ENCODE results near the gene GOLGA6L9.
"Not testable (repeated sequence)": the region's sequence is repeated elsewhere in the genome, so short reads cannot be mapped to it uniquely, and the experiment has no call there.

The GOLGA6L9 gene

DNA sequence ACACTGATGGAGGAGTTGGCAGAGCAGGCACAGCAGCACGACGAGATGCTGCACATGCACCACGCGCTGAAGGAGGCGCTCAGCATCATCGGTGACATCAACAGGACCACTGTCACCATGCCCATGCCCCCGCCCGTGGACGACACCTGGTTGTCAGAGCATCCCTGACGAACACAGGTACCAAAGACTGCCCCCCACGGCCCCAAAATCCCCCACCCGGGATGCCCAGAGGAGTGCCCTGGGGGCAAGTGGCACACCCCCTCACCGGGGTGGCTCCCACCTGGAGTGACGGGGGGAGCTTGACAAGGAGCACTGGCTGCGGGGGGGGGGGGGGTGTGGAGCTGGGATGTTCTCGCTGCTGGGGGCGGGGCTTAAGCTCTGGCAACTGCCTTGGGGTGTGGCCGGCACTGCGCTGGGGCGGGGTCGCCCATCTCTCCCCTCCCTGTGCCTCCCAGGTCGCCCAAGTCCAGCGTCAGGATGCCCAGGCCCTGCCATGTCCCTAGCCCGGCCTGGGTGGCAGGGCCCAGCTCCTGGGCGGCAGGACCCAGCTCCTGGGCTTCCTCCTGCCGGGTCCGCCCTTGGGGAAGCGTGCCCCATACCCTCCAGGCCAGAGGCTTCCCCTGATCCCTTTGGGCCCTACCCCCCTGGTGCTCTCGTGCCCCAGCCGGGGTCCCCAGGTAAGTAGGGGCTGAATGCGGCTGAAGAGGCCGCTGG is 42.8 kb downstream of the GOLGA6L9 start:
- peak; percentile 1 for DNase-seq

- DNase-seq, result not testable (repeated sequence)
Observed at GRCh38 chr15:82474596-82475325, 45.1 kb downstream of the GOLGA6L9 start.

- DNase-seq, result not testable (repeated sequence)
Observed at GRCh38 chr15:82475345-82475967, 45.8 kb downstream of the GOLGA6L9 start.

DNA sequence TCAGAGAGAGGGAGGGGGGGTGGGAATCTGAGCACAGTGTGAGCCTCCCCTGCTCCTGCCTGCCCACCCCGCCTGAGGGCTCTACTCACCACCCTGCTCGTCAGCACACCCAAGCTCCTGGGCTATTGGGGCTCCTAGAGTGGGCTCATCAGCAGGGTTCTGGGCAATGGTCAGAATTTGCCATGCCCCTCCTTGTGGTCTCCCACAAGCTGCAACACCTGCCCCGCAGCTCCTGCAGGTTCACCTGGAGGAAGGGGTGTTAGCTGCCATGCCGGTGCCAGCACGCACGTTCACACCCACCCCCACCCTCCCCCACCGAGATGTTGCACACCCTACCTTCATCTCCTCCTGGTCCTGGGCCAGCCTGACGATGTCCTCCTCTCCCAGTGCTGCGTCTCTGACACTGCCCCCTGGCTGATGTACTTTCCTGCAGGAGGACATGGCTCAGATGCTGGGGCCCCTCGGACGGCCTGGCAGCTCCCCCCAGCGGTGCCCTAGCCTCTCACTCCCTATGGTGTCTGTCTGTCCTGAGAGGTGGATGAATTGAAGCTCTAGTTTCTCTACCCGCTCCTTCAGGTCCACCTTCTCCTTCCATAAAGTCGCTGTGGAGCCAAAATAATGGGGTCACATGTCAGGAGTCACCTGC is 47.2 kb downstream of the GOLGA6L9 start:
- not testable (repeated sequence) for DNase-seq

- DNase-seq, result not testable (repeated sequence)
Observed at GRCh38 chr15:82477343-82478057, 47.9 kb downstream of the GOLGA6L9 start.

Data from RPMI8226 (cell line).